Keratinocyte (primary cell): ENCODE measurements around the gene MTCL1.

Experiments used
- CTCF ChIP-seq, 3 experiments: IDR thresholded peaks in 1 of 3; conservative IDR thresholded peaks in 1 of 3; optimal IDR thresholded peaks in 1 of 3; 2 replicates in 2 of 3; 3 replicates in 1 of 3; pipeline versions ENCODE3 to v1.5.1; 2011; ENCODE audit warnings: low read length in 3 of 3, mild to moderate bottlenecking in 3 of 3, moderate library complexity in 2 of 3, control low read depth in 1 of 3, inconsistent platforms in 1 of 3; ENCODE audit not compliant: insufficient read depth in 2 of 3; ENCODE audit errors: extremely low read depth in 1 of 3
- EZH2 ChIP-seq: IDR thresholded peaks from one replicate; pipeline ENCODE4 v1.6.1; 2012; ENCODE audit warnings: inconsistent platforms, mild to moderate bottlenecking, low read length, moderate library complexity

DNA sequence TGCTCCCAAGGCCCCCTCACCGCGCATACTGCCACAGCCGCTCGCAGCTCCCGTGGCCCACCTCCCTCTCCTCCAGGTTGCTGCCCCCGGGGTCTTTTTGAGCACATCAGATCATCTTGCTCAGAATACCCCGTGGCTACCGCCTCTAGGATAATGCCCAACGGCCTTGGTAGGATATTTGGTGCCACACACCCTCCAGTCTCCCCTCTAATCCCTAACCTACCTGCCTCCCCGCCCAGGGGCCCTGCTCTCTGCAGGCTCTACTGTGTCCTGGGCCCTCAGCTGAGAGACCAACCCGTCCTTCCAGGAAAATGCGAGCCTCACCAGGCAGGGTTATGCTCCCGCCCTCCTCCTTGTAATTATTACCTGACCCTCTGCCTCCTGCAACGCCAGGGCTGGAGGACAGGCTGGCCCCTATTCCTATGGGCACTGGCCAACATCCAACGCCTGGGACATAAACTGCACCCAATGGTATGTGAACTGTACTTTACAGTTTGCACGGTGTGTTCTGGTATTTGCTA is 1.5 kb upstream of the MTCL1 start:
- TF ChIP-seq CTCF (optimal IDR thresholded peaks at IDR 0.05 in 1 of 3, IDR thresholded peaks at IDR 0.05 in 1 of 3, conservative IDR thresholded peaks at IDR 0.05 in 1 of 3; ENCODE audit: extremely low read depth in 1 of 3, insufficient read depth in 2 of 3, low read length in 3 of 3) (no peak), EZH2 (no peak)
